Common myeloid progenitor, CD34-positive (primary cell): Measurements from ENCODE around the gene MYLK.
A peak's percentile ranks its signal among the peaks of the same experiment; 100 is the strongest.

Source experiments
- CTCF ChIA-PET: fragments of 350-600 bp; sonication (Branson Sonifier 250); formaldehyde crosslinking; loops from one replicate; lab custom pipeline; 2021; ENCODE audit warnings: antibody characterized with exemption; lab: Charles Lee
- POLR2A ChIA-PET: fragments of 350-600 bp; sonication (Branson Sonifier 250); formaldehyde crosslinking; loops from one replicate; lab custom pipeline; 2021; ENCODE audit warnings: antibody characterized with exemption; lab: Charles Lee
- DNase-seq, 3 donors: peaks; one replicate each; pipeline versions ENCODE4 v3.0.0 to v3.0.0-alpha.2; 2013
- H3K27ac ChIP-seq, 2 experiments: 1 replicate in 1 of 2; 2 replicates in 1 of 2; pipeline ENCODE4 v1.7.0; 2013; ENCODE audit warnings: inconsistent platforms in 2 of 2, low read length in 2 of 2, mild to moderate bottlenecking in 2 of 2, low read depth in 1 of 2, moderate library complexity in 1 of 2; ENCODE audit not compliant: severe bottlenecking in 2 of 2, insufficient read depth in 1 of 2, poor library complexity in 1 of 2
- H3K27me3 ChIP-seq, 5 experiments: replicated peaks in 2 of 5; 1 replicate in 3 of 5; 2 replicates in 2 of 5; pipeline versions ENCODE4 v1.6.1 to v1.7.0; 2013; ENCODE audit warnings: low read length in 4 of 5, mild to moderate bottlenecking in 2 of 5, moderate library complexity in 2 of 5, inconsistent platforms in 1 of 5; ENCODE audit not compliant: insufficient read depth in 5 of 5, control insufficient read depth in 4 of 5
- H3K36me3 ChIP-seq, 4 experiments: 1 replicate in 2 of 4; 2 replicates in 2 of 4; pipeline versions ENCODE4 v1.6.1 to v1.7.0; 2013; ENCODE audit warnings: low read length in 3 of 4, control low read depth in 1 of 4, mild to moderate bottlenecking in 1 of 4; ENCODE audit not compliant: control insufficient read depth in 4 of 4, insufficient read depth in 4 of 4
- H3K4me1 ChIP-seq, 4 experiments: 1 replicate in 3 of 4; 2 replicates in 1 of 4; pipeline versions ENCODE4 v1.6.1 to v1.7.1; 2013; ENCODE audit warnings: low read length in 3 of 4, mild to moderate bottlenecking in 3 of 4, control low read depth in 1 of 4, inconsistent platforms in 1 of 4, moderate library complexity in 1 of 4; ENCODE audit not compliant: control insufficient read depth in 4 of 4, insufficient read depth in 4 of 4; ENCODE audit errors: control extremely low read depth in 1 of 4
- H3K4me3 ChIP-seq, 7 experiments: 1 replicate in 4 of 7; 2 replicates in 3 of 7; pipeline versions ENCODE4 v1.5.1 to v1.7.0; 2013; ENCODE audit warnings: mild to moderate bottlenecking in 7 of 7, low read length in 6 of 7, moderate library complexity in 6 of 7, inconsistent platforms in 2 of 7, low read depth in 2 of 7, control low read depth in 1 of 7; ENCODE audit not compliant: insufficient read depth in 4 of 7, control insufficient read depth in 1 of 7; ENCODE audit errors: extremely low read depth in 1 of 7
- H3K9me3 ChIP-seq, 5 experiments: 1 replicate in 4 of 5; 2 replicates in 1 of 5; pipeline versions ENCODE4 v1.6.1 to v1.7.1; 2013; ENCODE audit warnings: low read length in 4 of 5, mild to moderate bottlenecking in 2 of 5, inconsistent platforms in 1 of 5, low read depth in 1 of 5, moderate library complexity in 1 of 5; ENCODE audit not compliant: control insufficient read depth in 4 of 5, insufficient read depth in 2 of 5; ENCODE audit errors: control extremely low read depth in 1 of 5
- WGBS: methylation state at CpG from one replicate; pipeline ENCODE4 v1.1.5; 2013; ENCODE audit not compliant: insufficient coverage; 5-methylcytosine and 5-hydroxymethylcytosine counted together

Gene MYLK

DNA sequence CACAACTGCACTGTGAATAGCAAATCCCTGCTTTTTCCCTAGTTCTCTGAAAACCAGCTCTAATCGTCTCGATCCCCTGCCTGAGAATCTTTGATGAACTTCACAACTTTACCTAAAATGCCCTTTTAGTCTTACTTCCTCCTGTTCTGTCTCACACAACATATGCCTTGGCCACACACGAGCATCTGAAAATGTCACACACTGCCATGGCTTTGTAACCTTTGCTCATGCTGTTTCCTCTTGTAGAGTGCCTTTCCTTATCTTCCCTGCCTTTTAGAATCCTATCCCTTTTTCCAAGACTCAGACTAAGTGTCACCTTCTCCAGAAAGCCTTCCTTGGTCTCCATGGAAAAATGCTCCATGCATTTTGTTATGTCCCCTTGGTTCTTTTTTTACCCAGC lies 227.9 kb downstream of the MYLK start:
- ChIA-PET POLR2A (no interaction called here), CTCF (interaction anchor here (0.6 to 23.3 kb wide), 5 partner anchors 9 to 408 kb away, joined by 3 to 611 read pairs (median 7); no protein-coding TSS in a partner anchor)
- Histone ChIP-seq H3K27me3 (no peaks in the 10 kb centered on the region), H3K4me3 (no peak overlapping the region), H3K9me3 (no peaks in the 10 kb centered on the region), H3K27ac (no peak overlapping the region), H3K36me3 (peaks cover 0 to 9% (median 2%) of the 10 kb centered on the region in 4 experiments), H3K4me1 (peaks cover 0 to 5% (median 2%) of the 10 kb centered on the region in 4 experiments)
- no peak for DNase-seq
- 86% methylated on average over 3 of the region's 3 CpGs for WGBS

DNA sequence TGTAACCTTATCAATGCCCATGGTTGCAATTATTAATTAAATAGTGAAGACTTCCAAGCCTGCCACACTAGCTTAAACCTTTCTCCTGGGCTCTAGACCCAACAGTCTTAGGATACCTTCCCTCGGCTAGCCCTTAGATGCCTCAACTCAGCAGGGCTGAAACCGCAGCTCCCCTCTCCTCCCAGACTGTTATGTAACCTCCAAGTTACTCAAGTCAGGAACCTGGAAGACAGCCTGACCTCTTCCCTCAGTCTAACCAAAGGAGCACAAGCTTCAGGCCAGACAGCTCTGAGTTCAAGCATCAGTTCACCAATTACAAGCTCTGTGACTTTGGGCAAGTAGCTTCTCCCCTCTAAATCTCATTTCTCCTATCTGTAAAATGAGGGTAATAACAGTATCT lies 228.7 kb downstream of the MYLK start:
- WGBS = 89% methylated on average over 2 of the region's 2 CpGs
- CTCF ChIA-PET = interaction anchor here (1.0 to 23.3 kb wide), 5 partner anchors 10 to 68 kb away, joined by 7 to 611 read pairs (median 42); no protein-coding TSS in a partner anchor
- peaks cover 0 to 9% (median 2%) of the 10 kb centered on the region in 4 experiments for H3K36me3 ChIP-seq

DNA sequence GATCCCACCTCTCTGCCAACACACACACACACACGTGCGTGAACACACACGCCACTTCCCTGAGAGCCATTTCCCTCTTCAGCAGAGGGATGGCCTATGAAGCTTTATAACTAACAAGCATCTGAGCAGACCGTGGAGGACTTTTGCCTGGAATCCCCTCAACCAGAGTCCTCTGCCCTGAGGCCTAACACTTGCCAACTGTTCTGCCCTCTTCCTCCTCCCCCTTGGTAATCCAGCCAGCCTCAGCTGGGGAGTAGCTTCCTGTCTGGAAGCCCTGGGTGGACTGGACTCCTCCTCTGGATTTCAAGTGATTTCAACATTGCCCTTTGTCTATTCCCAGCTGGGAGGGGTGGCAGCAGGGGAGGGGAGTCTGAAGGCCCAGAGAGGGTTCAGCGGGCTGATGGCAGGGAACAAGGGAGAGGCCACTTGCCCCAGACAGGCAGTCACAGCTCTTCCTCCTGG lies 230.9 kb downstream of the MYLK start:
- ChIA-PET POLR2A (interaction anchor here (1.3 kb wide), 1 partner anchor 11 kb away, joined by 3 read pairs; no protein-coding TSS in a partner anchor), CTCF (interaction anchor here (1.4 to 23.3 kb wide), 12 partner anchors 8 to 424 kb away, joined by 3 to 611 read pairs (median 15); no protein-coding TSS in a partner anchor)
- Histone ChIP-seq H3K4me3 (no peak overlapping the region), H3K36me3 (peaks cover 0 to 9% (median 2%) of the 10 kb centered on the region in 4 experiments), H3K27me3 (no peaks in the 10 kb centered on the region), H3K9me3 (no peaks in the 10 kb centered on the region), H3K4me1 (peaks cover 0 to 5% (median 0%) of the 10 kb centered on the region in 4 experiments), H3K27ac (no peak overlapping the region)
- no peak for DNase-seq
- 74% methylated on average over 5 of the region's 5 CpGs for WGBS

More for the DNA sequence above, 228.7 kb downstream of the MYLK start:
- Histone ChIP-seq H3K27ac (no peak overlapping the region), H3K9me3 (no peaks in the 10 kb centered on the region), H3K4me1 (peaks cover 0 to 5% (median 0%) of the 10 kb centered on the region in 4 experiments), H3K27me3 (no peaks in the 10 kb centered on the region), H3K4me3 (no peak overlapping the region)
- DNase-seq = no peak
- POLR2A ChIA-PET = no interaction called here

DNA sequence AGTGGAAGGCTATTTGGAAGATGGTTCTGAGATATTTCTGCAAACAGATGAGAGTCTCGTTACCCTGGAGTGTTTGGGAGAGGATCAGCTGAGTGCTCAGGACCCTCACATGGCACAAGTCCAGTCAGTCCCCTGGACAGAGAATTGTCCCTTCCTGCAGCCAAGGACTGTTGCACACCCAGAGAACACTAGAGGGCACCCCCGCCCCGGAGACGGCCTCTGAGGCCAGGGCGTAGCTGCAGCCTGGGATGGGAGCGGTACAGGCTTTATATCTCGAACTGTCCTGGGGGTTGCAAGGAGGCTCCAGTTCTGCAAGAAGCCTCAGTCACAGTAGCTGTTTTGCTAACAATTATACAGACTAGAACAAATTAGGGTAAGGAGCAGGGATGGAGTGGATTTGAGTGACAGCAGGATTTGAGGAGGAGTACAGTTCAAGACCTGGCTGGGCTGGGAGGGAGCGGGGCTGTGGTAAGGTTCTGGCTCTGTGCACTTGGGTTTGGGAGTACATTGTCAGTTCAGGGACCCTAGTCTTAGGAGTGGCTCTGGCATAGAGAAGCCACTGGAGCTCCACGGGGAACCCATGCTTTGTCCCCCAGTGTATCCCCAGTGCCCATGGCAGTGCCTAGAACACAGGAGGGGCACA lies 231.7 kb downstream of the MYLK start:
- Histone ChIP-seq H3K4me1 (peaks cover 0 to 5% (median 0%) of the 10 kb centered on the region in 4 experiments), H3K36me3 (peaks cover 0 to 9% (median 2%) of the 10 kb centered on the region in 4 experiments), H3K27me3 (no peaks in the 10 kb centered on the region), H3K9me3 (no peaks in the 10 kb centered on the region), H3K4me3 (no peak overlapping the region), H3K27ac (no peak overlapping the region)
- ChIA-PET CTCF (interaction anchor here (0.6 to 23.3 kb wide), 20 partner anchors 9 to 425 kb away, joined by 3 to 611 read pairs (median 6); no protein-coding TSS in a partner anchor), POLR2A (interaction anchor here (1.3 kb wide), 1 partner anchor 10 kb away, joined by 3 read pairs; no protein-coding TSS in a partner anchor)
- DNase-seq = peak; percentile 46 to 68 (median 65)
- 34% methylated on average over 8 of the region's 9 CpGs for WGBS

DNA sequence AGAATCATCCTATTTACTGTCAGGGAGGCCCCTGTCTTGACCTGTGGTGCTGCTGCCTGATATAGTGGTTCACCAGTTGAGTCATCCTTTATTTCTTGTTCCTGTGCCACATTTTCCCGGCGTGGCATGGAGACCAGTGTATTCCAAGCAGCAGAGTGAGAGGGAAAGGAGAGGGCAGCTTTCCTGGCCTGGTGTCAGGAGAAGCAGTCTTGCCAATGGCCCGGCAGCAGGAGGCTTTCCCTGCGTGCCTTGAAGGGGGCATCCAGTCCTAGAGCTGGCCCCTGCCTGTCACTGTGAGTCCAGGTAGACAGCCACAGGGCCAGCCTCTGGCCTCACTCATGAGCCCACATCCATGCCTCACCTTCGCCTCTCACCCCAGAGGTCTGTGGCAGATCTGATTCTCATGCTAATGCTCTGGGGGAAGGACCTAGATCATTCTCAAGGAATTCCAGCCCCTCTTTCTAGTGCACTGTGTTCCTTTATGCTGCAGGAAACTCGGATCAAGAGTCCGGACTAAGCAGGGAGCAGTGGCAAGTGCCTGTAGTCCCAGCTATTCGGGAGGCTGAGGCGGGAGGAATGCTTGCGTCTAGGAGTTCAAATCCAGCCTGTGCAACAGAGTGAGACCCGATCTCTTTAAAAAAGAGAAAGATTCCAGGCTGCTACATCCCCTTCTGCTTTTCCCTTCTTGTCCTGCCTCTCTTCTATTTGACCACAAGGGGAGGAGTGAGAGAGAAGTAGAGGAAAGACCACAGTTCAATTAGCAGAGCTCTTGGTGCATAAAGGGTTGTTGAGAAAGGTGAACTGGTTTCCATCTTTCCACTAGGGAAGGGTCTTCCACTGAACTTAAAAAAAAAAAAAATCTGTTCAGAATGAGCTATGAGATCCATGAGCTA lies 232.4 kb downstream of the MYLK start:
- peak; percentile 6 to 13 (median 11) for DNase-seq
- no peaks in the 10 kb centered on the region for H3K9me3 ChIP-seq
- ChIA-PET POLR2A (interaction anchor here (1.3 kb wide), 1 partner anchor 9 kb away, joined by 3 read pairs; no protein-coding TSS in a partner anchor), CTCF (interaction anchor here (1.0 to 23.3 kb wide), 19 partner anchors 10 to 426 kb away, joined by 3 to 611 read pairs (median 9); no protein-coding TSS in a partner anchor)
- H3K27ac ChIP-seq = no peak overlapping the region
- H3K4me3 ChIP-seq = no peak overlapping the region
- H3K4me1 ChIP-seq = peaks cover 0 to 5% (median 0%) of the 10 kb centered on the region in 4 experiments
- peaks cover 0 to 5% (median 2%) of the 10 kb centered on the region in 4 experiments for H3K36me3 ChIP-seq
- H3K27me3 ChIP-seq = no peaks in the 10 kb centered on the region
- 91% methylated on average over 9 of the region's 11 CpGs for WGBS

DNA sequence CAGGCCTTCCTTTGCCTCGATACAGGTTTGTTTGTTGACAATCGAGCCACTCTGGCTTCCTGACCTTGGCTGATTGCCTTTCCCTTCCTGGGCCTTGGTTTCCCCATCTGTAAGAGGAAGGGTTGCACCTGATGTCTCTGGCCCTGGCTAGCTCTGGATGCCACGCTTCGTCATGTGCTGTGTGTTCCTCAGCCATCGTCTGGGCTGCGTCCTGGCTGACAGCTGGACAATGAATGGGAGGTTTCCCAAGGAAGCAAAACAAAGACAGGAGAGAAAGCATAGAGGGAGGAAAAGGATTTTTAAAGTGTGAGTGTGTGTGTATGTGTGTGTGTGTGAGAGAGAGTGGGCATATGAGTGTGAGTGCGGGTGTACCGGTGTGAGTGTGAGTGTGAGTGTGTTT lies 234.0 kb downstream of the MYLK start:
- Histone ChIP-seq H3K36me3 (no peaks in the 10 kb centered on the region), H3K4me1 (peaks cover 0 to 5% (median 0%) of the 10 kb centered on the region in 4 experiments), H3K9me3 (no peaks in the 10 kb centered on the region), H3K27ac (no peak overlapping the region), H3K4me3 (no peak overlapping the region), H3K27me3 (no peaks in the 10 kb centered on the region)
- DNase-seq = no peak
- CTCF ChIA-PET = interaction anchor here (0.8 to 23.3 kb wide), 7 partner anchors 8 to 100 kb away, joined by 3 to 611 read pairs (median 9); no protein-coding TSS in a partner anchor
- POLR2A ChIA-PET = no interaction called here
- WGBS = 98% methylated on average over 8 of the region's 8 CpGs
